Measurements from ENCODE around the gene ZNF500. TPM values are rescaled to one million over a fixed set of nuclear protein-coding genes. Genes with fewer than 3 reads are reported as not detected.

ZNF500 gene
- total and polyA plus RNA-seq, 10 of the 15 experiments (the other 5 are each of a cell fraction or from before 2014, with no cell fraction given): 0.99 to 13.1 (median 5.5) TPM

DNA sequence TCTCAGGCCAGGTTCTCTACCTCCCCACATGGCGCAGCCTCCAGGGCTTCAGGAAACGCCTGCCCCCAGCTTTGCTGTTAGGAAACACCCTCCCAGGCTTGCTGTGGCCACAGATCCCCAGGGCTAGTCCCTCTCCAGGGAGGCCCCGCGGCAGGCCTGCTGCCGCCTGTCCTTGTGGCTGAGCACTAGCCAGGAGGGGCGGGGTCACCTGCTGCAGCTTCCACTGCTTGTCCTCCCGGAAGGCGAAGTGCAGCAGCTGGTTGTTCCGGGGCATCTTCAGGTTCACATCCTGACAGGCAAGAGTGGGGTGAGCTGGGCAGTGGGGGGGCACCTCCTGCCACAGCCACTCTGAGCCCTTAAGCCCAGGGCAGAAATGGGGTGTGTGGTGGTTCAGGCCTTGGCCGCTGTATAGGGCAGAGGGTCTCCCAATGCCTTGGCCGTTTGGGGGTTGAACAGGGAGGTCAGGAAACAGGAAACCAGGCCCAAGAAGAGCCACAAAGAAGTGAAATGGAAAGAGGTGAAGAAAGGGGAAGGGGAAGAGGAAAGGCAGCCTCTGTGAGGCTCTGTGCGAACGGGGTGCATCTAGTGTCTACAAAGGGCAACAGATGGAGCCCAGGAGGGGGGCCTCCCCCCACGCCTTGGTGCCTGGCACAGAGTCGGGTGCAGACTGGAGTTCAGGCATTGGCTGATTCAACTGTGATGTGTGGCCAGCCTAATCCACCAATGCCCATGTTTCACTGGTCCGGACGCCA lies 33.5 kb upstream of the ZNF500 start (continued):
- TF ChIP-seq, protein P1, sequence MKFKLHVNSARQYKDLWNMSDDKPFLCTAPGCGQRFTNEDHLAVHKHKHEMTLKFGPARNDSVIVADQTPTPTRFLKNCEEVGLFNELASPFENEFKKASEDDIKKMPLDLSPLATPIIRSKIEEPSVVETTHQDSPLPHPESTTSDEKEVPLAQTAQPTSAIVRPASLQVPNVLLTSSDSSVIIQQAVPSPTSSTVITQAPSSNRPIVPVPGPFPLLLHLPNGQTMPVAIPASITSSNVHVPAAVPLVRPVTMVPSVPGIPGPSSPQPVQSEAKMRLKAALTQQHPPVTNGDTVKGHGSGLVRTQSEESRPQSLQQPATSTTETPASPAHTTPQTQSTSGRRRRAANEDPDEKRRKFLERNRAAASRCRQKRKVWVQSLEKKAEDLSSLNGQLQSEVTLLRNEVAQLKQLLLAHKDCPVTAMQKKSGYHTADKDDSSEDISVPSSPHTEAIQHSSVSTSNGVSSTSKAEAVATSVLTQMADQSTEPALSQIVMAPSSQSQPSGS (IDR thresholded peaks at IDR 0.05; ENCODE audit: low read length): no peak
- TF ChIP-seq, protein P2, sequence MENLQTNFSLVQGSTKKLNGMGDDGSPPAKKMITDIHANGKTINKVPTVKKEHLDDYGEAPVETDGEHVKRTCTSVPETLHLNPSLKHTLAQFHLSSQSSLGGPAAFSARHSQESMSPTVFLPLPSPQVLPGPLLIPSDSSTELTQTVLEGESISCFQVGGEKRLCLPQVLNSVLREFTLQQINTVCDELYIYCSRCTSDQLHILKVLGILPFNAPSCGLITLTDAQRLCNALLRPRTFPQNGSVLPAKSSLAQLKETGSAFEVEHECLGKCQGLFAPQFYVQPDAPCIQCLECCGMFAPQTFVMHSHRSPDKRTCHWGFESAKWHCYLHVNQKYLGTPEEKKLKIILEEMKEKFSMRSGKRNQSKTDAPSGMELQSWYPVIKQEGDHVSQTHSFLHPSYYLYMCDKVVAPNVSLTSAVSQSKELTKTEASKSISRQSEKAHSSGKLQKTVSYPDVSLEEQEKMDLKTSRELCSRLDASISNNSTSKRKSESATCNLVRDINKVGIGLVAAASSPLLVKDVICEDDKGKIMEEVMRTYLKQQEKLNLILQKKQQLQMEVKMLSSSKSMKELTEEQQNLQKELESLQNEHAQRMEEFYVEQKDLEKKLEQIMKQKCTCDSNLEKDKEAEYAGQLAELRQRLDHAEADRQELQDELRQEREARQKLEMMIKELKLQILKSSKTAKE (IDR thresholded peaks at IDR 0.05; ENCODE audit: low read depth, poor library complexity, severe bottlenecking): no peak
- no peak for TF ChIP-seq MEF2A (IDR thresholded peaks at IDR 0.05; ENCODE audit: insufficient read depth, low read depth, low read length)
- TF ChIP-seq TAF1 (IDR thresholded peaks at IDR 0.05; ENCODE audit: borderline replicate concordance, low read depth, low read length): peak; percentile 32; the same call in 1 of the 2 replicates
- TF ChIP-seq SIX5 (IDR thresholded peaks at IDR 0.05; ENCODE audit: low read depth, low read length, severe bottlenecking): no peak
- TF ChIP-seq EGR1 (IDR thresholded peaks at IDR 0.05; ENCODE audit: borderline replicate concordance in 1 of 2, low read depth in 2 of 2, low read length in 2 of 2): no peak
- TF ChIP-seq, protein P3, sequence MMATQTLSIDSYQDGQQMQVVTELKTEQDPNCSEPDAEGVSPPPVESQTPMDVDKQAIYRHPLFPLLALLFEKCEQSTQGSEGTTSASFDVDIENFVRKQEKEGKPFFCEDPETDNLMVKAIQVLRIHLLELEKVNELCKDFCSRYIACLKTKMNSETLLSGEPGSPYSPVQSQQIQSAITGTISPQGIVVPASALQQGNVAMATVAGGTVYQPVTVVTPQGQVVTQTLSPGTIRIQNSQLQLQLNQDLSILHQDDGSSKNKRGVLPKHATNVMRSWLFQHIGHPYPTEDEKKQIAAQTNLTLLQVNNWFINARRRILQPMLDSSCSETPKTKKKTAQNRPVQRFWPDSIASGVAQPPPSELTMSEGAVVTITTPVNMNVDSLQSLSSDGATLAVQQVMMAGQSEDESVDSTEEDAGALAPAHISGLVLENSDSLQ (IDR thresholded peaks at IDR 0.05): no peak
- no peak for TF ChIP-seq POLR2AphosphoS2 (IDR thresholded peaks at IDR 0.05; ENCODE audit: low read depth, low read length)
- TF ChIP-seq CBX5 (IDR thresholded peaks at IDR 0.05; ENCODE audit: low read depth): no peak
- no peak for TF ChIP-seq MYC (IDR thresholded peaks at IDR 0.05; ENCODE audit: insufficient read depth, insufficient read length, insufficient replicate concordance, low read length, severe bottlenecking)
- TF ChIP-seq, protein P4, sequence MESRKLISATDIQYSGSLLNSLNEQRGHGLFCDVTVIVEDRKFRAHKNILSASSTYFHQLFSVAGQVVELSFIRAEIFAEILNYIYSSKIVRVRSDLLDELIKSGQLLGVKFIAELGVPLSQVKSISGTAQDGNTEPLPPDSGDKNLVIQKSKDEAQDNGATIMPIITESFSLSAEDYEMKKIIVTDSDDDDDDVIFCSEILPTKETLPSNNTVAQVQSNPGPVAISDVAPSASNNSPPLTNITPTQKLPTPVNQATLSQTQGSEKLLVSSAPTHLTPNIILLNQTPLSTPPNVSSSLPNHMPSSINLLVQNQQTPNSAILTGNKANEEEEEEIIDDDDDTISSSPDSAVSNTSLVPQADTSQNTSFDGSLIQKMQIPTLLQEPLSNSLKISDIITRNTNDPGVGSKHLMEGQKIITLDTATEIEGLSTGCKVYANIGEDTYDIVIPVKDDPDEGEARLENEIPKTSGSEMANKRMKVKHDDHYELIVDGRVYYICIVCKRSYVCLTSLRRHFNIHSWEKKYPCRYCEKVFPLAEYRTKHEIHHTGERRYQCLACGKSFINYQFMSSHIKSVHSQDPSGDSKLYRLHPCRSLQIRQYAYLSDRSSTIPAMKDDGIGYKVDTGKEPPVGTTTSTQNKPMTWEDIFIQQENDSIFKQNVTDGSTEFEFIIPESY (IDR thresholded peaks at IDR 0.05): no peak
- TF ChIP-seq, protein P5, sequence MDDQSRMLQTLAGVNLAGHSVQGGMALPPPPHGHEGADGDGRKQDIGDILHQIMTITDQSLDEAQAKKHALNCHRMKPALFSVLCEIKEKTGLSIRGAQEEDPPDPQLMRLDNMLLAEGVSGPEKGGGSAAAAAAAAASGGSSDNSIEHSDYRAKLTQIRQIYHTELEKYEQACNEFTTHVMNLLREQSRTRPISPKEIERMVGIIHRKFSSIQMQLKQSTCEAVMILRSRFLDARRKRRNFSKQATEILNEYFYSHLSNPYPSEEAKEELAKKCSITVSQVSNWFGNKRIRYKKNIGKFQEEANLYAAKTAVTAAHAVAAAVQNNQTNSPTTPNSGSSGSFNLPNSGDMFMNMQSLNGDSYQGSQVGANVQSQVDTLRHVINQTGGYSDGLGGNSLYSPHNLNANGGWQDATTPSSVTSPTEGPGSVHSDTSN (IDR thresholded peaks at IDR 0.05; ENCODE audit: insufficient replicate concordance, low read depth, low read length): no peak
- peak; percentile 77 for TF ChIP-seq POLR2A (IDR thresholded peaks at IDR 0.05; ENCODE audit: low read depth, low read length)
- no peak for TF ChIP-seq ZBED1 (IDR thresholded peaks at IDR 0.05; ENCODE audit: borderline replicate concordance)
- TF ChIP-seq NR2C1 (IDR thresholded peaks at IDR 0.05): peak; percentile 94
- TF ChIP-seq CEBPB (IDR thresholded peaks at IDR 0.05; ENCODE audit: borderline replicate concordance in 1 of 2, low read depth in 2 of 2, low read length in 2 of 2): no peak
- no peak for TF ChIP-seq DPF2 (IDR thresholded peaks at IDR 0.05)
- no peak for TF ChIP-seq PAX8 (IDR thresholded peaks at IDR 0.05)
- TF ChIP-seq TCF12 (IDR thresholded peaks at IDR 0.05; ENCODE audit: low read depth, low read length): 0 out of 2 replicates have a peak, but pooled peaks have one; percentile 13
- TF ChIP-seq SREBF1 (IDR thresholded peaks at IDR 0.05; ENCODE audit: low read length): no peak
- TF ChIP-seq GATAD2B (conservative IDR thresholded peaks at IDR 0.05; ENCODE audit: low read depth): 0 out of 2 replicates have a peak, but pooled peaks have one; percentile 16
- TF ChIP-seq TARDBP (IDR thresholded peaks at IDR 0.05; ENCODE audit: borderline replicate concordance): no peak
- TF ChIP-seq IKZF1 (conservative IDR thresholded peaks at IDR 0.05): peak; percentile 52
